GM21528 (cell line): Measurements from ENCODE around the gene MICB.
A peak's percentile ranks its signal among the peaks of the same experiment; 100 is the strongest.

Experiments used
- ATAC-seq: cut with Tn5 transposase; IDR thresholded peaks from one replicate; pipeline ENCODE4 v1.9.1; 2021; ENCODE audit warnings: mild to moderate bottlenecking, moderate library complexity; ENCODE audit not compliant: unreplicated experiment, low FRiP score

MICB gene

GRCh38 chr6:31559606-31559957, 61.6 kb downstream of the MICB start:
- ATAC-seq, result no peak

- peak; percentile 64 for ATAC-seq
Observed at GRCh38 chr6:31559958-31560696, 62.2 kb downstream of the MICB start.

GRCh38 chr6:31560697-31561058, 62.7 kb downstream of the MICB start:
- ATAC-seq, result no peak
